Measurements from ENCODE around the gene TTLL11. TPM values are rescaled to one million over a fixed set of nuclear protein-coding genes. Genes with fewer than 3 reads are reported as not detected.

Gene TTLL11
- total RNA-seq, 4 donors from 2014 or later, result 20.5 to 41.3 (median 27.6) TPM

GRCh38 chr9:122032346-122032745 lies 60.8 kb downstream of the TTLL11 start:
- no peak overlapping the region for H3K27ac ChIP-seq (replicated peaks in 1 of 4)
- H3K9me3 ChIP-seq, result no peaks in the 10 kb centered on the region
- H3K4me1 ChIP-seq, result peaks cover 0 to 14% (median 8%) of the 10 kb centered on the region in 4 donors
- WGBS, result 45% methylated on average over 3 of the region's 3 CpGs
- DNase-seq (ENCODE audit: extremely low spot score), result no peak
- peaks cover 0 to 32% (median 11%) of the 10 kb centered on the region in 4 donors for H3K36me3 ChIP-seq
- TF ChIP-seq POLR2A (IDR thresholded peaks at IDR 0.05; ENCODE audit: low read depth) (no peak), CTCF (IDR thresholded peaks at IDR 0.05) (no peak), POLR2AphosphoS5 (IDR thresholded peaks at IDR 0.05) (no peak), EP300 (IDR thresholded peaks at IDR 0.05) (no peak)
- intact Hi-C loops (cut with DNase I), result no loop called here
- no peaks in the 10 kb centered on the region for H3K27me3 ChIP-seq
- no peak overlapping the region for H3K4me3 ChIP-seq

GRCh38 chr9:122031776-122032175 lies 61.3 kb downstream of the TTLL11 start:
- no peaks in the 10 kb centered on the region for H3K9me3 ChIP-seq
- WGBS, result 79% methylated on average over 7 of the region's 7 CpGs
- H3K27ac ChIP-seq (replicated peaks in 1 of 4), result no peak overlapping the region
- no peak for TF ChIP-seq POLR2A (IDR thresholded peaks at IDR 0.05; ENCODE audit: low read depth)
- TF ChIP-seq EP300 (IDR thresholded peaks at IDR 0.05), result no peak
- TF ChIP-seq CTCF (IDR thresholded peaks at IDR 0.05), result no peak
- DNase-seq (ENCODE audit: extremely low spot score), result no peak
- H3K36me3 ChIP-seq, result peaks cover 0 to 29% (median 8%) of the 10 kb centered on the region in 4 donors
- H3K4me1 ChIP-seq, result peaks cover 0 to 8% (median 2%) of the 10 kb centered on the region in 4 donors
- no peak overlapping the region for H3K4me3 ChIP-seq
- intact Hi-C loops (cut with DNase I), result no loop called here
- no peaks in the 10 kb centered on the region for H3K27me3 ChIP-seq

GRCh38 chr9:122031157-122031556 lies 62.0 kb downstream of the TTLL11 start:
- DNase-seq (ENCODE audit: extremely low spot score), result no peak

GRCh38 chr9:122030357-122030756 lies 62.8 kb downstream of the TTLL11 start:
- Histone ChIP-seq H3K27ac (replicated peaks in 1 of 4) (no peak overlapping the region), H3K4me3 (no peak overlapping the region), H3K4me1 (peaks cover 0 to 6% (median 0%) of the 10 kb centered on the region in 4 donors), H3K9me3 (no peaks in the 10 kb centered on the region), H3K27me3 (no peaks in the 10 kb centered on the region), H3K36me3 (peaks cover 3 to 25% (median 11%) of the 10 kb centered on the region in 4 donors)
- intact Hi-C loops (cut with DNase I), result no loop called here
- no peak for DNase-seq (ENCODE audit: extremely low spot score)
- no peak for TF ChIP-seq EP300 (IDR thresholded peaks at IDR 0.05)
- TF ChIP-seq CTCF (IDR thresholded peaks at IDR 0.05), result no peak
- TF ChIP-seq POLR2A (IDR thresholded peaks at IDR 0.05; ENCODE audit: low read depth), result no peak
- no peak for TF ChIP-seq POLR2AphosphoS5 (IDR thresholded peaks at IDR 0.05)
- WGBS, result 94% methylated on average over 4 of the region's 4 CpGs

More at GRCh38 chr9:122031157-122031556, 62.0 kb downstream of the TTLL11 start:
- TF ChIP-seq POLR2A (IDR thresholded peaks at IDR 0.05; ENCODE audit: low read depth) (no peak), POLR2AphosphoS5 (IDR thresholded peaks at IDR 0.05) (no peak)
- H3K36me3 ChIP-seq, result peaks cover 0 to 29% (median 8%) of the 10 kb centered on the region in 4 donors
- H3K4me3 ChIP-seq, result no peak overlapping the region
- peaks cover 0 to 6% (median 0%) of the 10 kb centered on the region in 4 donors for H3K4me1 ChIP-seq
- H3K9me3 ChIP-seq, result no peaks in the 10 kb centered on the region
- intact Hi-C loops (cut with DNase I), result no loop called here
- WGBS, result 82% methylated on average over 10 of the region's 10 CpGs
- H3K27ac ChIP-seq (replicated peaks in 1 of 4), result no peak overlapping the region
- no peaks in the 10 kb centered on the region for H3K27me3 ChIP-seq

GRCh38 chr9:122029898-122030297 lies 63.2 kb downstream of the TTLL11 start:
- no peak overlapping the region for H3K4me3 ChIP-seq
- no peak overlapping the region for H3K27ac ChIP-seq (replicated peaks in 1 of 4)
- peaks cover 7 to 25% (median 14%) of the 10 kb centered on the region in 4 donors for H3K36me3 ChIP-seq
- H3K27me3 ChIP-seq, result no peaks in the 10 kb centered on the region
- DNase-seq (ENCODE audit: extremely low spot score), result no peak
- 91% methylated on average over 3 of the region's 3 CpGs for whole genome bisulfite sequencing
- H3K4me1 ChIP-seq, result peaks cover 0 to 6% (median 0%) of the 10 kb centered on the region in 4 donors
- H3K9me3 ChIP-seq, result no peaks in the 10 kb centered on the region
- intact Hi-C loops (cut with DNase I), result no loop called here
- TF ChIP-seq CTCF (IDR thresholded peaks at IDR 0.05) (no peak), POLR2A (IDR thresholded peaks at IDR 0.05; ENCODE audit: low read depth) (no peak), EP300 (IDR thresholded peaks at IDR 0.05) (no peak), POLR2AphosphoS5 (IDR thresholded peaks at IDR 0.05) (no peak)

Measured in esophagus muscularis mucosa (tissue), 4 donors.